RPMI7951 (cell line): ENCODE data around the gene GNAL. TPM values are rescaled to one million over a fixed set of nuclear protein-coding genes. Genes with fewer than 3 reads are reported as not detected.
A peak's percentile ranks its signal among the peaks of the same experiment; 100 is the strongest.
"Not testable (repeated sequence)": the region's sequence is repeated elsewhere in the genome, so short reads cannot be mapped to it uniquely, and the experiment has no call there.

Experiments used
- DNase-seq: peaks from one replicate; pipeline ENCODE4 v3.0.0-alpha.2; 2012; ENCODE audit warnings: low read depth
- total RNA-seq: library from RNA; depleted of rRNA; stranded (reverse); fragments of >200 nt; shearing (Covaris generic); gene quantifications from 2 replicates; pipeline ENCODE4 v1.2.3, GENCODE V29; 2014; rRNA removed

The GNAL gene
- total RNA-seq, 1 experiment from 2014 or later: not detected

DNA sequence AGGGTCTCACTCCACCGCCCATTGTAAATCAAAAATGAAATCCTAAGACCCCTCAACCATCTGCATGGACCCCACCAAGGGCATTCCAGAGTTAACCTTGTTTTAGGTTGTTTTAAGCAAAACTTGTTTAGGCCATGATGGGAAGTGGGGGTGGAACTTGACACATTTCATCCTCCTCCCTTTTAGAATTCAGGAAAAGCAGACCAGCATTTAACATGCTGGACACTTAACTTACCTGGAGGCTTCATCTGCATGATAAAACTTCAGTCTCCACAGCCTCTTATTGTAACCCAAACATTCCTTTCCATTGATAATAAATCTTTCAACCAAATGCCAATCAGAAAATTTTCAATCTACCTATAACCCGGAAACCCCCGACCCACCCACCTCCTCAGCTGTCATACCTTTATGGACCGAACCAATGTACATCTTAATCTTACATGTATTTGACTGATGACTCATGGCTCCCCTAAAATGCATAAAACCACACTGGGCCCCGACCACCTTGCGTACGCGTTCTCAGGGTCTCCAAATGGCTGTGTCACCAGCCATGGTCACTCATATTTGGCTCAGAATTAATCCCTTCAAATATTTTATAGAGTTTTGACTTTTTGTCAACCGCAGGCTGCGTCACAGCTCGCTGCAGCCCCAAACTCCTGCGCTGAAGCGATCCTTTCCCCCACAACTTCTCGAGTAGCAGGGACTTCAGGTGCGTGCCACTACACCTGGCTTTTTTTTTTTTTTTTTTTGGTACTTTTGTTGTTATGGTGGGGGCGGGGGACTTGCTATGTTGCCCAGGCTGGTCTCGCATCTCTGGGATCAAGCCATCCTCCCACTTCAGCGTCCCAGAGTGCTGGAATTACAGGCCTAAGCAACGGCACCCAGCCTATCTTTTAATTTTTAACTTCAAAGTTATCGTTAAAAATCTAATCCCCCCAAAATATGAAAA is 218.1 kb downstream of the GNAL start:
- no peak for DNase-seq

DNA sequence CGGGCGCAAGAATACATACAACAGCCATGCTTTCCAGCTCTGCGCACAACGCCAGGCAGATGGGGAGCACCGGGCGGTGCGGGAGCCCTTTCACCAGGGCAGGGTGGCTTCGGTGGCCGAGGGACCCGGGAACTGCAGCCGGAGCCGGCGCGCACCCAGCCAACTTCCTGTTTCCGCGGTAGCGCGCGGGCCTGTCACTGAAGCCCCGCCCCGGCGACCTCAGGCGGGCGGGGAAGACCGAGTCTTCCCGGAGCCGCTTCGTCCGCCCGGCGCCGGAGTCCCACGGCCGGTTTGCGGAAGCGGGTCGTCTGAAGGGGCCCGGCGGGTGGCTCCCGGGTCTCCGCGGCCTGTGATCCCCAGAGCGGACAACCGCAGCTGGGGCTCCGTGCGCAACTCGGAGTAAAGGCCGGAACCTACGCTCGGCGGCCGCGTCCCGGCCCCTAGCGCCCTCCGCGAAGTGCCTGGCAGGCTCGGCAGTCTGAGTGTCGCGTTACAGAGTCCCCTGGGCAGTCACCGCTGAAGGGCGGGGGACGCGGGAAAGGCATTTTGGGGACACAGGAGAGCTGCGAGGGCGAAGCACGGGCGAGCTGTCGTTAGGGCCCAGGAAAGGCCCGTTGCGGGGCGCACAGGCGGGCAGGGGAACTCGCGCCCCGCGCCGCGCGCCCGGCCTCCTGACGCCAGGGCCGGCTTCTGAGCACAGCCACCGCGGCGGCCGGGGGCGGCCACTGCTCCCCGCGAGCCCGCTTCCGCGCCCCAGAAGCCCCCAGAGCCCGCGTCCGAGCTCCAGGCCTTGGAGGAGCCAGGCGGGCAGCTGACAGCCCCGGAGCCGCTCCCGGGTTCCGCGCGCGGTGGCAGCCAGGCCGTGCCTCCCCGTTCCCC is 219.4 kb downstream of the GNAL start, which contains the start of gene MPPE1:
MPPE1 (minus strand) TSS at position 136 of the 879 bp plus-strand sequence. CDS start 11,053 bp downstream, outside the sequence.
- peak; percentile 81 for DNase-seq

DNA sequence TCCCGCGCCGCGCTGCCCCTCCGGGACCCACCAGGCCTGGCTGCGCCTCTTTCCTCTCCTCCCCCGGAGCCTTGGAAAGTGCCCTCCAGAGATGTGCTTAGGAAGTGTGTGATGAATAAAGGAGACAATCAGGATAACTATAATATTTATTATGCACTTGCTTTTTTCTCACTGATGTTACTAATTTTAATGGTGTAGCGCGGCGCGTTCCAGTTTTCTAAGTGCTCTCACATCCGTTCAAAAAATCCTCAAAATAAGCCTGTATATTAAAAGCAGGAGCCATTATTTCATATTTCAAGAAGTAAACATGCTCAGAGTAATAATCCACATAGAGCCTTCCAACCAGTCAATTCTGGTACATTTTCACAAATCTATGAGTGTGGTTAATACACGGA is 220.0 kb downstream of the GNAL start:
- no peak for DNase-seq

DNA sequence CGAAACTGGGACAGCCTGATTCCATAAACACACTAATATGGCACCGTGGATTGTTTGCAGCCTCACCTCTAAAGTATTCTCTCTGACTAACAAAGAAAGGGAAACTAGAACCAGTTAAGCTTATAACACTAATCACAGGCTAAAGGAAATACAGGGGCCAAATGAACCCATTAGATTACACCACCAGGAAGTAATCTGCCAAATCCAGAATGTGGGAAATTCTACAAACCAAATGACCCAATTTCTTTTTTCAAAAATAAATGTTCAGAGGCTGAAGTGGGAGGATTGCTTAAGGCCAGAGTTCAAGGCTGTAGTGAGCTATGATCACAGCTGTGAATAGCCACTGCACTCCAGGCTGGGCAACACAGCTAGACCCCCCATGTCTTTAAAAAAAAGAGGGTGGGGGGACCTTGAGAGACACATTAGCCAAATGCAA is 220.5 kb downstream of the GNAL start:
- DNase-seq: no peak

DNA sequence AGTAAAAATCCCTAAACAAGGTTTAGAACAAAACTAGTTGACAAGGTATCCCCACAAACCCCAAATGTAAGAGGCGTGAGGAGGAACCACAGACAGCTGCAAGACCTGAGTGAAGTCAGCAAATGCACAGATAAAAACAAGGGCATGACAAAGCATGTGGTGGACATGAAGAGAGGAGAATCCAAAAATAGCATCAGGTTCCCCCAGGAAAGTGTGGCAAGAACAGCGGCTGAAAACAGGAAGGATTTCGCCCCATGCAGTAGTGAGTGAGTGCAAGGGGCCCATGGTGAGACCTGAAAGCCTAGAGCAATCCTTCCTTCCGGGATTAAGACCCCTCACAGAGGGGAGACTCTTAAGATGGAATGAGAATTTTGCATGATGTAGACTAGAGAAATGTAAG is 227.8 kb downstream of the GNAL start:
- DNase-seq: not testable (repeated sequence)

DNA sequence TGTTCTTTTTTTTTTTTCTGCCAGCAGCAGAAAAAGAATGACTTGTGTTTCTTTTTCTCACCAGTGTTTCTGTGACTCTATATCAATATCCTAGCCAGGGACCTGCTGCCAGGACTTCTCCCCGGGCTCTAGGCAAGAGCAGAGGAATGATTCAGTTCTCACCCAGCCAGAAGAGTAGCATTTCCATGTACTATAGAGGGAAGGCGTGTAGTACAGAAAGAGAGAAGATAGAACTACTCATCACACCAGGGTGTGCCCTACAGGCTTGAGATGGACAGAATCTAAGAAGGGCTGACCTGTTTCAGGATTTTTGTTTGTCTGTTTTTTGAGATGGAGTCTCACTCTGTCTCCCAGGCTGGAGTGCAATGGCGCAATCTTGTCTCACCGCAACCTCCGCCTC is 230.5 kb downstream of the GNAL start:
- not testable (repeated sequence) for DNase-seq

DNA sequence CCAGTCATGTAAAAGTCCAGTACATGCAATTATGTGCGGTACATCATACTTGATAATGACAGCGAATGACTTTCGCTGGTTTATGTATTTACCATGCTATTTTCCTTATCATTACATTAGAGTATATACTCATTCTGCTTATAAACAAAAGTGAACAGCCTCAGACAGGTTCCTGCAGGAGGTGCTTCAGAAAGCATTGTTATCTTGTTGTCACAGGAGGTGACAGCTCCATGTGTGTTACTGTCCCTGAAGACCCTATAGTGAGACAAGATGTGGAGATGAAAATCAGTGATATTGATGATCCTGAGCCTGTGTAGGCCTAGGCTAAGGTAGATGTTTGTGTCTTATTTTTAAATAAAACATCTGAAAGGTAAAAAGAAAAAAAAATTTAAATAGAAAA is 234.4 kb downstream of the GNAL start:
- DNase-seq: no peak

DNA sequence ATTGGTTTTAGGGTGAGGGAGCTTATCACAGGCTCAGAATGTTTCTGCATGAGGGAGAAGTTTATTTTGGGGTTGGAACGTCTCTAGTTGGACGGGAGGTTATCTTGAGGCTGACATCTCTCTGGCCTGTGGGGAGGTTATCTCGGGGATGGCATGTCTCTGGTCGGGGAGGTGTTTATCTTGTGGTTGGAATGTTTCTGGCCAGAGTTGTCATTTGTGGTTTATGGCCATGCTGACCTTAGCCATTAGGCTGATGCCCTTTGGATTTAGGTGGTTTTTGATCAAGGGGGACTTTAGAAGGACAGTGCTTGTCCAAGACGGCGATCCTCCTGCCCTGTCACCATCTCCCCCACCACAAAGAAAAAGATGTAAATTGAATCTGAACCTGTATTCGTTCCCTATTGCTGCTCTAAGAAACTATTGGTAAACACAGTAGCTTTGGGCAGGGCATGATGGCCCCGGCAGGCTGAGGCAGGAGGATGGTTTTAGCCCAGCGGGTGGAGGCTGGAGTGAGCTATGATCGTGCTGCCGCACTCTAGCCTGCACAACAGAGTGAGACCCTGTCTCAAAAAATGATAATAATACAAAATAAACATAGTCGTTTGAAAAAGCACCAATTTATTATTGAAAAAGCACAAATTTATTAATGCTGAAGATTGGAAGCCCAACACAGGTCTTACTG is 236.9 kb downstream of the GNAL start:
- no peak for DNase-seq

DNA sequence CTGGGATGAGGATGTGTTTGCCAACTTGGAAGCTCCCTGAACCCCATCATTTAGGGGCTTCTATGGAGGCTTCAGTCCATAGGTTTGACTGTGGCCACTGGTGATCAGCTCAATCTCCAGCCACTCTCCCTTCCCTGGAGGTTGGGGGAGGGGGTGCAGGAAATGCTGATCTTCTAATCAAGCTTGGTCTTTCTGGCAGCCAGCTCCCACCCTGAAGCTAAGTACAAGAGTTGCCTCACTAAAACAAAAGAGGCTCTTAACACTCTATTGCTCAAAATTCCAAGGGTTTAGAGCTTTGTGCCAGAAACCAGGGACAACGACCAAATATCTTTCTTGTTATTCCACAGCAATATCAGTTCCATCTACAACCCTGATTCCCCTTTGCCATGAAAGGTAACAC is 238.4 kb downstream of the GNAL start:
- no peak for DNase-seq

DNA sequence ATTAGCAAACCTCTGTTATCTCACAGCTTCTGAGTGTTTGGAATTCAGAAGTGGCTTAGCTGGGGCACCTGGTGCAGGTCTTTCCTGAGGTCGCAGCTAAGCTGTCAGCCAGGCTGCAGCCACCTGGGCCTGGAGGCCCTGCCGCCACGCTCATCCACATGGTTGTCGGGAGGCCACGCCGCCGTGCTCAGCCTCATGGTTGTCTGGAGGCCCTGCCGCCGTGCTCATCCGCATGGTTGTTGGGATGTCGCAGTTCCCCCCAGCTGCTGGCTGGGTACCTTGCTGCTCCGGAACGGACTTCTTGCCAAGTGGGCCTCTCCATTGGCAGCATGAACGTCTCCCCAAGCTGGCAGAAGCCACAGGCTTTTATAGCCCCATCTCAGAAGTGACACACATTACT is 243.3 kb downstream of the GNAL start:
- DNase-seq: no peak

Other genes with a start within 250 kb of the GNAL start
- gene SLC35G4, start 79.7 kb upstream of the GNAL start, total RNA-seq: not detected in 2 replicates
- 28.7 and 35.3 TPM in 2 replicates for gene CHMP1B, start 162.1 kb downstream of the GNAL start, total RNA-seq
- gene MPPE1, start 219.1 kb downstream of the GNAL start, total RNA-seq: 13.8 and 18.7 TPM in 2 replicates